ENCODE results near the gene C1RL. TPM values are rescaled to one million over a fixed set of nuclear protein-coding genes. Genes with fewer than 3 reads are reported as not detected.
A peak's percentile ranks its signal among the peaks of the same experiment; 100 is the strongest.

C1RL gene
- total RNA-seq, 2 experiments from 2014 or later = 3.0 to 10.4 TPM

GRCh38 chr12:7128681-7129286 lies 19.8 kb upstream of the C1RL start, which contains the start of gene RBP5:
Gene RBP5 (minus strand): TSS chr12:7128889. CDS start chr12:7128775, 114 bp downstream.
- H3K4me1 ChIP-seq (ENCODE audit: insufficient read depth, low read length, poor library complexity, severe bottlenecking) = peaks cover 20% of the 10 kb centered on the region
- intact Hi-C loops (cut with micrococcal nuclease; ENCODE audit: unreplicated experiment) = no loop called here
- H3K4me2 ChIP-seq (ENCODE audit: low read length) = peak within 1 kb of the TSS; percentile 86
- H3K9me2 ChIP-seq (ENCODE audit: insufficient read depth, low read length) = no peaks in the 10 kb centered on the region
- DNase-seq (ENCODE audit: low spot score) = no peak
- peak within 1 kb of the TSS; percentile 87 for H2AFZ ChIP-seq (ENCODE audit: low read length)
- ChIA-PET POLR2A (no interaction called here), CTCF (ENCODE audit: unreplicated experiment) (no interaction called here)
- no TSS peak for BruUV-seq (replicated peaks)
- TF ChIP-seq, protein P1, sequence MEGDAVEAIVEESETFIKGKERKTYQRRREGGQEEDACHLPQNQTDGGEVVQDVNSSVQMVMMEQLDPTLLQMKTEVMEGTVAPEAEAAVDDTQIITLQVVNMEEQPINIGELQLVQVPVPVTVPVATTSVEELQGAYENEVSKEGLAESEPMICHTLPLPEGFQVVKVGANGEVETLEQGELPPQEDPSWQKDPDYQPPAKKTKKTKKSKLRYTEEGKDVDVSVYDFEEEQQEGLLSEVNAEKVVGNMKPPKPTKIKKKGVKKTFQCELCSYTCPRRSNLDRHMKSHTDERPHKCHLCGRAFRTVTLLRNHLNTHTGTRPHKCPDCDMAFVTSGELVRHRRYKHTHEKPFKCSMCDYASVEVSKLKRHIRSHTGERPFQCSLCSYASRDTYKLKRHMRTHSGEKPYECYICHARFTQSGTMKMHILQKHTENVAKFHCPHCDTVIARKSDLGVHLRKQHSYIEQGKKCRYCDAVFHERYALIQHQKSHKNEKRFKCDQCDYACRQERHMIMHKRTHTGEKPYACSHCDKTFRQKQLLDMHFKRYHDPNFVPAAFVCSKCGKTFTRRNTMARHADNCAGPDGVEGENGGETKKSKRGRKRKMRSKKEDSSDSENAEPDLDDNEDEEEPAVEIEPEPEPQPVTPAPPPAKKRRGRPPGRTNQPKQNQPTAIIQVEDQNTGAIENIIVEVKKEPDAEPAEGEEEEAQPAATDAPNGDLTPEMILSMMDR (conservative IDR thresholded peaks at IDR 0.05; ENCODE audit: low read length) = no peak
- no peak for TF ChIP-seq EZH2phosphoT487 (IDR thresholded peaks at IDR 0.05; ENCODE audit: borderline replicate concordance, low read depth, low read length)
- H3K4me3 ChIP-seq (ENCODE audit: low read depth, low read length, poor library complexity, severe bottlenecking) = peak within 1 kb of the TSS; percentile 79
- no peaks in the 10 kb centered on the region for H3K9me3 ChIP-seq (ENCODE audit: low read length)
- no peaks in the 10 kb centered on the region for H3K36me3 ChIP-seq (ENCODE audit: insufficient read depth, low read length)
- no peak within 1 kb of the TSS for H3K27ac ChIP-seq (ENCODE audit: low read depth, low read length, poor library complexity, severe bottlenecking)
- no peaks in the 10 kb centered on the region for H4K20me1 ChIP-seq (ENCODE audit: insufficient read depth, low read length)
- no peaks in the 10 kb centered on the region for H3K79me2 ChIP-seq (ENCODE audit: insufficient read depth, low read depth, low read length)

DNA sequence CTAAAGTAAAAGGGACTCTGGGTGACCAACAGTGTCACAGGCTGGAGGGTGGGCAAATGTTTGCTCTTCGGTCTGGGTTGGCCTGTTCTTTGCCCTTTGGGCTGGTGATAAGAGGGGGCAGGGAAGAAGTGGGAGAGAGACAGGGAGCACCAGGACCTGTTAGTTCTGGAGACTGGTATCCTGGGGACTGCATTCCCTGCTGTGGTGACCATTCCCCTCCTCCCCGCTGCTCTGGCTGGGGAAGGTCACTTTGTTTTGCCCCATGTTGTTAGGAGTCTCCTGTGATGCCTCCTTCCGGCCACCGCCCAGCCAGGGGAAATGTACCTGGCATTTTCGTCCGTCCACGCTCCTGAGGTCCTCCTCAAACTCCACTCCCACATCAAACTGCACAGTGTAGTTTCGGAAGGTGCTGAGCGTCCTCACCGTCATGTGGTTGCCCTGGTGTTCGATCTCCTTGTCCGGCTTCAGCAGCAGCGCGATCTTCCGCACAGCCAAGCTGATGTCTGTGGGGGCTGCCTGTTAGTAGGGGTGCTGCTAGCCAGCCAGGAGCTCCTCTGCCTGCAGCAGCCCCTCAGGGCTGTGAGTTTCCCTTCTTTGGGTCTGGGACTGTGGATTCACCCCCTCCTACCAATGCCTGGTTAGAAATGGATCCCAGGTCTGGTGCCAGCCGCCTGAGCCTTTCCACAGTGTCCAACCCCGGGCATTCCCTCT lies 19.1 kb upstream of the C1RL start:
- no peak overlapping the region for H3K27ac ChIP-seq (ENCODE audit: low read depth, low read length, poor library complexity, severe bottlenecking)
- intact Hi-C loops (cut with micrococcal nuclease; ENCODE audit: unreplicated experiment) = no loop called here
- H3K79me2 ChIP-seq (ENCODE audit: insufficient read depth, low read depth, low read length) = no peaks in the 10 kb centered on the region
- H3K4me3 ChIP-seq (ENCODE audit: low read depth, low read length, poor library complexity, severe bottlenecking) = no peak overlapping the region
- ChIA-PET CTCF (ENCODE audit: unreplicated experiment) (no interaction called here), POLR2A (no interaction called here)
- BruUV-seq (replicated peaks) = no TSS peak
- H3K9me2 ChIP-seq (ENCODE audit: insufficient read depth, low read length) = no peaks in the 10 kb centered on the region
- H2AFZ ChIP-seq (ENCODE audit: low read length) = no peak overlapping the region
- no peaks in the 10 kb centered on the region for H3K9me3 ChIP-seq (ENCODE audit: low read length)
- H3K36me3 ChIP-seq (ENCODE audit: insufficient read depth, low read length) = no peaks in the 10 kb centered on the region
- no peak for DNase-seq (ENCODE audit: low spot score)
- no peak for TF ChIP-seq EZH2phosphoT487 (IDR thresholded peaks at IDR 0.05; ENCODE audit: borderline replicate concordance, low read depth, low read length)
- TF ChIP-seq, protein P1 (conservative IDR thresholded peaks at IDR 0.05; ENCODE audit: low read length) = no peak
- H4K20me1 ChIP-seq (ENCODE audit: insufficient read depth, low read length) = no peaks in the 10 kb centered on the region
- peaks cover 20% of the 10 kb centered on the region for H3K4me1 ChIP-seq (ENCODE audit: insufficient read depth, low read length, poor library complexity, severe bottlenecking)
- H3K4me2 ChIP-seq (ENCODE audit: low read length) = no peak overlapping the region

- intact Hi-C loops (cut with micrococcal nuclease; ENCODE audit: unreplicated experiment) = no loop called here
- Histone ChIP-seq H3K4me2 (ENCODE audit: low read length) (no peak overlapping the region), H3K27ac (ENCODE audit: low read depth, low read length, poor library complexity, severe bottlenecking) (no peak overlapping the region), H3K9me3 (ENCODE audit: low read length) (no peaks in the 10 kb centered on the region), H2AFZ (ENCODE audit: low read length) (no peak overlapping the region), H4K20me1 (ENCODE audit: insufficient read depth, low read length) (no peaks in the 10 kb centered on the region), H3K79me2 (ENCODE audit: insufficient read depth, low read depth, low read length) (no peaks in the 10 kb centered on the region), H3K4me3 (ENCODE audit: low read depth, low read length, poor library complexity, severe bottlenecking) (no peak overlapping the region), H3K36me3 (ENCODE audit: insufficient read depth, low read length) (no peaks in the 10 kb centered on the region), H3K4me1 (ENCODE audit: insufficient read depth, low read length, poor library complexity, severe bottlenecking) (peaks cover 8% of the 10 kb centered on the region), H3K9me2 (ENCODE audit: insufficient read depth, low read length) (no peaks in the 10 kb centered on the region)
- CTCF ChIA-PET (ENCODE audit: unreplicated experiment) = no interaction called here
- POLR2A ChIA-PET = no interaction called here
- no TSS peak for BruUV-seq (replicated peaks)
- TF ChIP-seq, protein P1 (conservative IDR thresholded peaks at IDR 0.05; ENCODE audit: low read length) = no peak
- no peak for TF ChIP-seq EZH2phosphoT487 (IDR thresholded peaks at IDR 0.05; ENCODE audit: borderline replicate concordance, low read depth, low read length)
- no peak for DNase-seq (ENCODE audit: low spot score)
Measured at GRCh38 chr12:7125632-7126227, 16.7 kb upstream of the C1RL start.
